Tibial nerve (tissue), 4 donors: ENCODE results near the gene RPTOR. TPM values are rescaled to one million over a fixed set of nuclear protein-coding genes. Genes with fewer than 3 reads are reported as not detected.

ENCODE experiments used
- DNase-seq, 2 donors: peaks; one replicate each; pipeline ENCODE4 v3.0.0-alpha.2; 2019; ENCODE audit warnings: low spot score in 2 of 2
- H3K27ac ChIP-seq, 4 donors: fragments of 200-600 bp; sonication (generic) in 3 of 4; one replicate each; pipeline ENCODE4 v1.5.1; 2017 to 2019; ENCODE audit warnings: mild to moderate bottlenecking in 1 of 4
- H3K27me3 ChIP-seq, 2 donors: fragments of 200-600 bp; sonication (generic) in 1 of 2; one replicate each; pipeline versions ENCODE4 v1.5.1 to v1.6.0; 2017 to 2019
- H3K36me3 ChIP-seq, 3 donors: fragments of 200-600 bp; sonication (generic); one replicate each; pipeline ENCODE4 v1.5.1; 2018 to 2019
- H3K4me1 ChIP-seq, 4 donors: fragments of 200-600 bp; sonication (generic) in 3 of 4; one replicate each; pipeline ENCODE4 v1.5.1; 2017 to 2019
- H3K4me3 ChIP-seq, 4 donors: fragments of 200-600 bp; sonication (generic) in 3 of 4; one replicate each; pipeline ENCODE4 v1.5.1; 2017 to 2019; ENCODE audit warnings: mild to moderate bottlenecking in 1 of 4, moderate library complexity in 1 of 4
- H3K9me3 ChIP-seq, 4 donors: fragments of 200-600 bp; sonication (generic) in 3 of 4; one replicate each; pipeline ENCODE4 v1.5.1; 2017 to 2019
- EP300 ChIP-seq, 2 donors: sonication (generic); formaldehyde crosslinking; IDR thresholded peaks; one replicate each; pipeline ENCODE4 v1.6.1; 2017; ENCODE audit warnings: antibody characterized with exemption in 2 of 2, mild to moderate bottlenecking in 1 of 2
- POLR2A ChIP-seq, 2 donors: fragments of 450-650 bp; IDR thresholded peaks; one replicate each; pipeline ENCODE4 v1.6.1; 2017; ENCODE audit warnings: antibody characterized with exemption in 2 of 2, mild to moderate bottlenecking in 2 of 2, moderate library complexity in 2 of 2
- WGBS, 2 donors: methylation state at CpG; one replicate each; pipeline ENCODE4 v1.1.5; 2018; 5-methylcytosine and 5-hydroxymethylcytosine counted together
- total RNA-seq, 4 donors: library from RNA; depleted of rRNA; stranded (reverse); fragments of >200 nt; gene quantifications; one replicate each; pipeline ENCODE4 v1.1.0, GENCODE V29; 2016
- TF ChIP-seq, protein P1 (sequence below), 5 experiments: fragments of 200-600 bp in 3 of 5; fragments of 450-650 bp in 2 of 5; sonication (generic) in 3 of 5; IDR thresholded peaks; one replicate each; pipeline ENCODE4 v1.5.1; 2016 to 2019; ENCODE audit warnings: antibody characterized with exemption in 5 of 5, mild to moderate bottlenecking in 3 of 5, moderate library complexity in 2 of 5

The RPTOR gene
- total RNA-seq, 4 donors from 2014 or later, result 34.7 to 56.4 (median 40.1) TPM

DNA sequence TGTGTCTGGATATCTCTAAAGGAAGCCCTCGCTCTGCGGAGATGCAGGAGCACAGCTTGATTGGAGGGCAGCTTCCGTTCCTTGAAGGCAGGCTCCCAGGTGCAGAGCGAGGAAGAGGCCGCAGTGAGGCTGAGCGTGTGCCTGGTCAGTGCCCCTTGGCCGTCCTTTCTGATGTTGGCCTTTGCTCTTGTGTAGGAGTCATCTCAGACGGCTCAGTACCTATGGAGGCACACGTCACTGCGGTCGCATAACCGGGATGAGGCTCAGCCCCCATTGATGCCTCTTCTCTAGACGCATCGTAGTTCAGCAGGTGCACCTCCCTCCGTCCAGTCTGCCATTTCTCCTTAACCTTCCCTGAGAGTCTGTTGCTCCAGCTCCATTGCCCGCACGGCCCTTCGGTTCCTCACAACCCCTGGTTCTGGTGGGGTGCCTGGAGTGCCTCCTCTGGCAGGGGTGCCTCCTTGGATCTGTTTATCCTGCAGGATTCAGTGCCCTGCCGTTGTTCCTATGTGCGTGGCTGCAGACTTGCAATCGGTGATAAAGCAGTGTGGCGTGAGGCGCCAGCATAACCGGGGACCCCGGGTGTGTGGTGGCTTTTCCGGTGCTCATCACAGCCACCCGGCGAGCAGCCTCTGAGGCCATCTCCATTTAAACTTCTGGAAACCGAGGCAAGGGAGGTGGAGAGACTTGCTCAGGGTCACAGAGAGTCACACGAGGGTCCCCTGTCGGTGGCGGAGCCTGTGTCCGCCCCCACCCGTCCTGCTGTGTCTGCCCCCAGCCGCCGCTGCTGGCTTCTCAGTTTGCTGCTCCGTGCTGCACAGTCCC, 258.2 kb downstream of the RPTOR start:
- TF ChIP-seq, protein P1, sequence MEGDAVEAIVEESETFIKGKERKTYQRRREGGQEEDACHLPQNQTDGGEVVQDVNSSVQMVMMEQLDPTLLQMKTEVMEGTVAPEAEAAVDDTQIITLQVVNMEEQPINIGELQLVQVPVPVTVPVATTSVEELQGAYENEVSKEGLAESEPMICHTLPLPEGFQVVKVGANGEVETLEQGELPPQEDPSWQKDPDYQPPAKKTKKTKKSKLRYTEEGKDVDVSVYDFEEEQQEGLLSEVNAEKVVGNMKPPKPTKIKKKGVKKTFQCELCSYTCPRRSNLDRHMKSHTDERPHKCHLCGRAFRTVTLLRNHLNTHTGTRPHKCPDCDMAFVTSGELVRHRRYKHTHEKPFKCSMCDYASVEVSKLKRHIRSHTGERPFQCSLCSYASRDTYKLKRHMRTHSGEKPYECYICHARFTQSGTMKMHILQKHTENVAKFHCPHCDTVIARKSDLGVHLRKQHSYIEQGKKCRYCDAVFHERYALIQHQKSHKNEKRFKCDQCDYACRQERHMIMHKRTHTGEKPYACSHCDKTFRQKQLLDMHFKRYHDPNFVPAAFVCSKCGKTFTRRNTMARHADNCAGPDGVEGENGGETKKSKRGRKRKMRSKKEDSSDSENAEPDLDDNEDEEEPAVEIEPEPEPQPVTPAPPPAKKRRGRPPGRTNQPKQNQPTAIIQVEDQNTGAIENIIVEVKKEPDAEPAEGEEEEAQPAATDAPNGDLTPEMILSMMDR (IDR thresholded peaks at IDR 0.05), result no peak
- TF ChIP-seq EP300 (IDR thresholded peaks at IDR 0.05), result no peak
- TF ChIP-seq POLR2A (IDR thresholded peaks at IDR 0.05), result no peak
- Histone ChIP-seq H3K27me3 (no peaks in the 10 kb centered on the region), H3K9me3 (peaks cover 0 to 17% (median 5%) of the 10 kb centered on the region in 4 donors), H3K36me3 (peaks cover 0 to 30% (median 0%) of the 10 kb centered on the region in 3 donors), H3K27ac (no peak overlapping the region), H3K4me1 (no peaks in the 10 kb centered on the region), H3K4me3 (no peak overlapping the region)
- 92 to 95% methylated on average over 37 of the region's 37 CpGs for WGBS, 2 donors
- no peak for DNase-seq

DNA sequence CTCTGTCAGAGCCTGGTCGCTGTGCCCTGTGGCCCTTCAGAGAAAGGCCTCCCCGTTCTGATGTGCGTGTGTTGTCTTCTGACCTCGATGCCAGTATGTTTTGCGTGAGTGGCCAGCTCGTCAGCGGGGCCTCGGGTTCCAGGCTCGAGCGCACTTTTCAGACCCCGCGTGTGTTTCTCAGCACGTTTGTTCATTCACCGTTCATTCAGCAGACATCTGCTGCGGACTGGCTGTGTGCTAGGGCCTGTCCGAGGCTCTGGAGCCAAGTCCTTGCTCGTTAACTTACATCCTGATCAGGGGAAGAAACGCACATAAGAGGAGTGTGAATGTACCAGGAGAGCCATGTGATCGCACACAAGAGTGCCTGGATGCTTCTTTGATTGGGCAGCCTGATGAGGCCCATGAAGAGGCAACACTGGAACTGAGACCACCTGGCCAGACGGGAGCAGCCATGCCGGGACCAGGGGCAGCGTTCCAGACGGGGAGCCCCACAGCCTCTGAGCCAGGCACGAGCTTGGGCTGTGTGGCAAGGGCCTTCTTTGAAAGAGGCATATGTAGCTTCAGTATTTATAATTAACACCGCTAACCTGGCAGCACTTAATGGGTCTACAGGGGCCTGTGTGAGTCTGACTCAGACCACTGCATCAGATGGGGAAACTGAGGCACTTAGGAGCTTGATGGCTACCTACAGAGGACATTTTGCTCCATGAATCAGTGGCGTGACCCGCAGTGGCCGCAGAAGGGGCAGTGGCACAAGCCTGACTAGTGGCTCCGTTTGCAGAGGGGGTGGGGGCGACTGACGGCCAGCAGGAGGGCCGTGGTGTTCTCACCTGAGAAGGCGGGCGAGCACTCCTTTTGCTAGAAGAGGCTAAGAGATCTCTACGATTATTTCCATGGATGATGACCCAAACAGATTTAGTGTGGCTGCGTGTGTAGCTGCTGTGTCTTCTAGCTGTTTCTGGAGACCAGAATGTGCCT, 259.1 kb downstream of the RPTOR start:
- no peak for TF ChIP-seq POLR2A (IDR thresholded peaks at IDR 0.05)
- TF ChIP-seq, protein P1 (IDR thresholded peaks at IDR 0.05), result no peak
- no peak for TF ChIP-seq EP300 (IDR thresholded peaks at IDR 0.05)
- H3K9me3 ChIP-seq, result peaks cover 0 to 17% (median 5%) of the 10 kb centered on the region in 4 donors
- no peak overlapping the region for H3K27ac ChIP-seq
- 86 to 91% methylated on average over 34 to 36 of the region's 36 CpGs for WGBS, 2 donors
- peaks cover 0 to 30% (median 0%) of the 10 kb centered on the region in 3 donors for H3K36me3 ChIP-seq
- no peak overlapping the region for H3K4me3 ChIP-seq
- H3K27me3 ChIP-seq, result no peaks in the 10 kb centered on the region
- no peaks in the 10 kb centered on the region for H3K4me1 ChIP-seq
- DNase-seq, result no peak

- H3K36me3 ChIP-seq, result peaks cover 0 to 30% (median 0%) of the 10 kb centered on the region in 3 donors
- DNase-seq, result no peak
- WGBS, 2 donors, result 89 to 92% methylated on average over 15 of the region's 15 CpGs
- no peaks in the 10 kb centered on the region for H3K27me3 ChIP-seq
- no peak overlapping the region for H3K4me3 ChIP-seq
- H3K27ac ChIP-seq, result no peak overlapping the region
- H3K9me3 ChIP-seq, result peaks cover 0 to 17% (median 5%) of the 10 kb centered on the region in 4 donors
- no peaks in the 10 kb centered on the region for H3K4me1 ChIP-seq
- no peak for TF ChIP-seq EP300 (IDR thresholded peaks at IDR 0.05)
- TF ChIP-seq, protein P1 (IDR thresholded peaks at IDR 0.05), result no peak
These were observed 259.8 kb downstream of the RPTOR start for GRCh38 chr17:80804466-80804865.

DNA sequence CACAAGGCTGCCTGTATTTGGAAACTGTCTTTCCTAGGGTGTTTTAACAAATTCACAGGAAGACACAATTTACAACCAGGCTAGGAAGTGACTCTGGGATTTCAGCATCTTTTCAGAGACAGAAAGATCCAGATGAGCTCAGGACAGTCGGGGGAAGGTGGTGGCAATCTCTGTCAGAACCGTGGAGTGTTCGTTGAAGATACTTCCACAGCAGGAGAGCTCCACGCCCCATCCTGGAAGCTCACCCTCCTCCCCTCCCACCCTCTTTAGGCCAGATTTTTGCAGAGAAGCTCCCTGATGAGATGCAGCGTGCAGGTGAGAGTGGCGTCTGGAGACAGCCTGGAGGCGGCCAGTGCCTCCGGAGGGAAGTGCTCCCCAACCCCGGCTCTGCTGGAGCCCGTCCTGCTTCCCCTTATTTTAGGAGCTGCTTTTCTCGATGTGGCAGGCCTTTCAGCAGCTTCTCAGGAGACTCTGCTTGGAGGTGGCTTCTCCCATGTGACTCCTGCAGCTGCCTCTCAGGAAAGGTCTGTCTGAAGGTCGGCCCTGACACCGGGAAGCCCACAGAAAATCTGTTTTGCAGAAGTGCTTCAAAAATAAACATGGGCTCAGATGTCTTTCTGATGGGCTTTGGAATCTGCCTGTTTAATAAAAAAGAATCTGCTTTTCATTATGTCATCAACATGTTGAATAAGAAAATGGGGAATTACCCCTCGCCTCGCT, 260.6 kb downstream of the RPTOR start:
- no peaks in the 10 kb centered on the region for H3K4me1 ChIP-seq
- H3K4me3 ChIP-seq, result no peak overlapping the region
- TF ChIP-seq POLR2A (IDR thresholded peaks at IDR 0.05) (no peak), EP300 (IDR thresholded peaks at IDR 0.05) (no peak)
- TF ChIP-seq, protein P1 (IDR thresholded peaks at IDR 0.05), result no peak
- no peak for DNase-seq
- H3K36me3 ChIP-seq, result peaks cover 0 to 30% (median 0%) of the 10 kb centered on the region in 3 donors
- peaks cover 0 to 17% (median 5%) of the 10 kb centered on the region in 4 donors for H3K9me3 ChIP-seq
- H3K27me3 ChIP-seq, result no peaks in the 10 kb centered on the region
- 53 to 63% methylated on average over 15 of the region's 15 CpGs for WGBS, 2 donors
- no peak overlapping the region for H3K27ac ChIP-seq
